Measurements from ENCODE around the gene SPATA3.

SPATA3 gene

DNA sequence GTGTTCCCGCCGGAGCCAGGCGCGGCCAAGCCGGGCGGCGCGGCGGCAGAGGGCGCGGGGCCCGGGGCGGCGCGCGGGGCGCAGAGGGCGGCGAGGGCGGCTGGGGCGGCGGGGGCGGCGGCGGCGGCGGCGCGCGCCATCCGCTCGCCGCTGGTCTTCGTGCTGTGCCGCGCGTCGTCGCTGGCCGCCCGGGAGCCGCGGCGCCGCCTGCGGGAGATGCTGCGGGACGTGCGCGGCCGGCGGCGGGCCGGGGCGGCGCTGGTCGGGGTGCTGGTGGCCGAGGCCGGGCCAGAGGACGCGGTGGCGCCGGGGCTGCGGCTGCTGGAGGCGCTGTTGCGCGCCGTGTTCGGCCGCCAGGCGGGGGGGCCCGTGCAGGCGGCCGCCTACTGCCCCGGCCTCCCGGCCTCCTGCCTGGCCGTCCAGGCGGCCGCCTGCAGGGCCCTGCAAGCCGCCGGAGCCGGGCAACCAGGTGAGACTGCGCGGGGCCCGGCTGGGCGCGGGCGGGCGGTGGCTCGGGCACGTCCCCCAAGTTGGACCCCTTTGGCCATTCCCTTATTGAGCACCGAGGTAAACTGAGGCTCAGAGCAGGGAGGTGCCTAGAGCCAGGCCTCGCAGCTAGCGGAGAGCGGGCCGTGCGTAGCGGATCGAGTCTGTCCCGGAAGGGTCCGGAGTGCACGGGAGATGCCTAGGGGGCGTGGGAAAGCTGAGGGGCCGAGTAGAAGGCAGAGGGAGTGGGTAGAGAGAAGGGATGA, 42.0 kb downstream of the SPATA3 start:
- TF ChIP-seq, protein P1, sequence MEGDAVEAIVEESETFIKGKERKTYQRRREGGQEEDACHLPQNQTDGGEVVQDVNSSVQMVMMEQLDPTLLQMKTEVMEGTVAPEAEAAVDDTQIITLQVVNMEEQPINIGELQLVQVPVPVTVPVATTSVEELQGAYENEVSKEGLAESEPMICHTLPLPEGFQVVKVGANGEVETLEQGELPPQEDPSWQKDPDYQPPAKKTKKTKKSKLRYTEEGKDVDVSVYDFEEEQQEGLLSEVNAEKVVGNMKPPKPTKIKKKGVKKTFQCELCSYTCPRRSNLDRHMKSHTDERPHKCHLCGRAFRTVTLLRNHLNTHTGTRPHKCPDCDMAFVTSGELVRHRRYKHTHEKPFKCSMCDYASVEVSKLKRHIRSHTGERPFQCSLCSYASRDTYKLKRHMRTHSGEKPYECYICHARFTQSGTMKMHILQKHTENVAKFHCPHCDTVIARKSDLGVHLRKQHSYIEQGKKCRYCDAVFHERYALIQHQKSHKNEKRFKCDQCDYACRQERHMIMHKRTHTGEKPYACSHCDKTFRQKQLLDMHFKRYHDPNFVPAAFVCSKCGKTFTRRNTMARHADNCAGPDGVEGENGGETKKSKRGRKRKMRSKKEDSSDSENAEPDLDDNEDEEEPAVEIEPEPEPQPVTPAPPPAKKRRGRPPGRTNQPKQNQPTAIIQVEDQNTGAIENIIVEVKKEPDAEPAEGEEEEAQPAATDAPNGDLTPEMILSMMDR (IDR thresholded peaks at IDR 0.05; ENCODE audit: extremely low read depth, insufficient read depth, missing control alignments), result peak; percentile 27
- DNase-seq (ENCODE audit: low spot score), result peak; percentile 56
- in situ Hi-C loops (cut with MboI; ENCODE audit: low pct_unique_long_range_greater_than_20kb, low sequenced_read_pairs, unreplicated experiment), result no loop called here

- in situ Hi-C loops (cut with MboI; ENCODE audit: low pct_unique_long_range_greater_than_20kb, low sequenced_read_pairs, unreplicated experiment), result no loop called here
- no peak for DNase-seq (ENCODE audit: low spot score)
- TF ChIP-seq, protein P1 (IDR thresholded peaks at IDR 0.05; ENCODE audit: extremely low read depth, insufficient read depth, missing control alignments), result no peak
These were observed 42.8 kb downstream of the SPATA3 start for GRCh38 chr2:231038483-231039293.

DNA sequence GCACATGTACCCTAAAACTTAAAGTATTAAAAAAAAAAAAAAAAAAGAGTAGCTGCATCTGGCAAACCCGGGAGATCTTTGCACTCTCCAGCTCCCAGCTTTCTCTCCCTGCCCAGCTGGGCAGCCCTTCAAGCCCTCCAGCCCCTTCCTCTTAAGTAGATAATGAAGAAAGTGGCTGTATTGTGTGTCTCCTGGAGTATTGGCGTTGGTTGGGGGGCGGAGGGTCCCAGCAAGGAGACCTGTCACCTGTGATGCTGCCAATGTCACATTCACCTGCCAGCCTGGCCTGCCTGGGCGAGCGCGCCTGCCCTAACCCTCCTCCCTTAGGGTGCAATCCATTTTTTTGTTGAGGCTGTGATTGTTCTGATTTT, 43.4 kb downstream of the SPATA3 start:
- no peak for DNase-seq (ENCODE audit: low spot score)
- in situ Hi-C loops (cut with MboI; ENCODE audit: low pct_unique_long_range_greater_than_20kb, low sequenced_read_pairs, unreplicated experiment), result no loop called here

GRCh38 chr2:231039821-231040364, 44.0 kb downstream of the SPATA3 start:
- DNase-seq (ENCODE audit: low spot score), result no peak
- TF ChIP-seq, protein P1 (IDR thresholded peaks at IDR 0.05; ENCODE audit: extremely low read depth, insufficient read depth, missing control alignments), result no peak
- in situ Hi-C loops (cut with MboI; ENCODE audit: low pct_unique_long_range_greater_than_20kb, low sequenced_read_pairs, unreplicated experiment), result no loop called here

More for the DNA sequence above, 43.4 kb downstream of the SPATA3 start:
- TF ChIP-seq, protein P1 (IDR thresholded peaks at IDR 0.05; ENCODE audit: extremely low read depth, insufficient read depth, missing control alignments), result no peak

DNA sequence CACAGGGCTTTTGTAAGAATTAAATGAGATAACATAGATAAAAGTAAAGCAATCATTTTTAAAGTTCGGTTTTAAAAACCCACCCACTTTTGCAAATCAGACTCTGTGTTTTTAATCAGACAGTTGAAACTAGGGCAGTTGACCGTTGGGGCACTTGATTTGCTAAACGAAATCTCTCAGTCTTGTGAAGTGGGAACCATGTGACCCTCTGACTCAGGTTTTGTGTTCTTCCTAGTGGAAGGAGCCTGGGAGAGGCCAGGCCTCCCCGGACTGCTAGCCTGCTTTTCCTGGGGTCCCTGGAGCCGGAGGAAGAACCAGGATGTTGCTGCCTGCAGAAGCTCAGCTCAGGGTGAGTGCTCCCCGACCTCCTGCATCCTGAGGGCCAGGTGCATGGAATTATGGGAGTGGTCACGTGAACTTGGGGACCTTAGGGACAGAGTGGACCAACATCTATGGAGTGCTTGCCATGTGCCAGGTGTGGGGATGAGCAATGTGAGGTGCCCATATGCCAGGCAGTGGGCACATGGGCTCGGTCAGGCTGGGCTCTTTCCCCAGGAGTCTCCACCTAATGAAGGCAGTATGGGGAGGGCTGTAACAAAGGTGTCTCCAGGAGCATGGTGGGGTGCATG, 45.3 kb downstream of the SPATA3 start:
- TF ChIP-seq, protein P1 (IDR thresholded peaks at IDR 0.05; ENCODE audit: extremely low read depth, insufficient read depth, missing control alignments), result no peak
- DNase-seq (ENCODE audit: low spot score), result no peak
- in situ Hi-C loops (cut with MboI; ENCODE audit: low pct_unique_long_range_greater_than_20kb, low sequenced_read_pairs, unreplicated experiment), result no loop called here

DNA sequence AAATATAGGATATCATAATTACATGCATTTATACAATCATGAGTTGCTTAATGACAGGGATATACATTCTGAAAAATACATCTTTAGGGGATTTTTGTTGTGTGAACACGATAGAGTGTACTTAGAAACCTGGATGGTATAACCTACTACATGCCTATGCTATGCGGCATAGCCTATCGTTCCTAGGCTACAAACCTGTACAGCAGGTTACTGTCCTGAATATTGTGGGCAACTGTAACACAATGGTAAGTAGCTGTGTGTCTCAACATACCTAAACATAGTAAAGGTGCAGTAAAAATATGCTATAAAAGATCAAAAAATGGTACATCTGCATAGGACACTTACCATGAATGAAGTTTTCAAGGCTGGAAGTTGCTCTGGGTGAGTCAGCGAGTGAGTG, 47.9 kb downstream of the SPATA3 start:
- no peak for DNase-seq (ENCODE audit: low spot score)
- in situ Hi-C loops (cut with MboI; ENCODE audit: low pct_unique_long_range_greater_than_20kb, low sequenced_read_pairs, unreplicated experiment), result no loop called here

More for the DNA sequence above, 47.9 kb downstream of the SPATA3 start:
- TF ChIP-seq, protein P1 (IDR thresholded peaks at IDR 0.05; ENCODE audit: extremely low read depth, insufficient read depth, missing control alignments), result no peak

Measured in GM13977 (cell line).